Fibroblast of the aortic adventitia (primary cell): ENCODE data around the gene SPRY4. TPM values are rescaled to one million over a fixed set of nuclear protein-coding genes. Genes with fewer than 3 reads are reported as not detected.

Experiments used
- DNase-seq: peaks from one replicate; pipeline ENCODE4 v3.0.0-alpha.2; 2010; ENCODE audit warnings: low read depth
- H3K4me3 ChIP-seq: 2 replicates; pipeline ENCODE4 v1.5.1; 2011; ENCODE audit warnings: low read depth, mild to moderate bottlenecking, control low read depth, low read length, moderate library complexity
- small RNA-seq: library from RNA; depleted of rRNA; stranded (forward); fragments of <200 nt; gene quantifications from one replicate; pipeline ENCODE3, GENCODE V24; 2012
- total RNA-seq: library from RNA; depleted of rRNA; stranded (reverse); fragments of >200 nt; gene quantifications from 2 replicates; pipeline ENCODE4 v1.2.3, GENCODE V29; 2012; ENCODE audit warnings: low replicate concordance
- TF ChIP-seq, protein P1 (sequence below): IDR thresholded peaks from 2 replicates; pipeline ENCODE4 v1.5.1; 2011; ENCODE audit warnings: mild to moderate bottlenecking, low read length, control low read depth, inconsistent platforms; ENCODE audit not compliant: insufficient read depth

SPRY4 gene
- total RNA-seq, 1 donor, result 13.9 TPM

DNA sequence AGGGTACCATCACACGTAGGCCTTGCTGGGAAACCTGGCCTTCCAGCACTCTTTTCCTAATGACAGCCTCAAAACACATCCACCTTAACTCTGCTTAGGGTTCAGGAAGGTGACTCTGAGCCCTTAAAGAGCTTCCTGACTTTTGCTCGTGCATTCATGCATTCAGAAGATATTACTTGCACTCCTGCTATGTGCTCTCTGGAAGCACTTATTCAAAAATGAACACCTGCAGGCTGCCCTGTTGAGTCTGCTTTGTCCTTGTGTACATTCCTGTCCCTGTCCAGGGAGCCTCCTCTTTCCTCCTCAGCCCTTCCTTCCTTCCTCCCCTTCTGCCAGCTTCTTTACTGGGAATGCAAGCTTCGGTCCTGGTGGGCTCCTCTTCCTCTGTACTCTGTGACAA, 61.5 kb downstream of the SPRY4 start:
- TF ChIP-seq, protein P1, sequence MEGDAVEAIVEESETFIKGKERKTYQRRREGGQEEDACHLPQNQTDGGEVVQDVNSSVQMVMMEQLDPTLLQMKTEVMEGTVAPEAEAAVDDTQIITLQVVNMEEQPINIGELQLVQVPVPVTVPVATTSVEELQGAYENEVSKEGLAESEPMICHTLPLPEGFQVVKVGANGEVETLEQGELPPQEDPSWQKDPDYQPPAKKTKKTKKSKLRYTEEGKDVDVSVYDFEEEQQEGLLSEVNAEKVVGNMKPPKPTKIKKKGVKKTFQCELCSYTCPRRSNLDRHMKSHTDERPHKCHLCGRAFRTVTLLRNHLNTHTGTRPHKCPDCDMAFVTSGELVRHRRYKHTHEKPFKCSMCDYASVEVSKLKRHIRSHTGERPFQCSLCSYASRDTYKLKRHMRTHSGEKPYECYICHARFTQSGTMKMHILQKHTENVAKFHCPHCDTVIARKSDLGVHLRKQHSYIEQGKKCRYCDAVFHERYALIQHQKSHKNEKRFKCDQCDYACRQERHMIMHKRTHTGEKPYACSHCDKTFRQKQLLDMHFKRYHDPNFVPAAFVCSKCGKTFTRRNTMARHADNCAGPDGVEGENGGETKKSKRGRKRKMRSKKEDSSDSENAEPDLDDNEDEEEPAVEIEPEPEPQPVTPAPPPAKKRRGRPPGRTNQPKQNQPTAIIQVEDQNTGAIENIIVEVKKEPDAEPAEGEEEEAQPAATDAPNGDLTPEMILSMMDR, result no peak
- no peak overlapping the region for H3K4me3 ChIP-seq
- no peak for DNase-seq

GRCh38 chr5:142262683-142263082, 62.1 kb downstream of the SPRY4 start:
- H3K4me3 ChIP-seq, result no peak overlapping the region
- no peak for DNase-seq
- TF ChIP-seq, protein P1, result no peak

Small RNA genes within 50 kb of the gene (small RNA-seq; reads per million reads assigned to genes)
- gene RF02038 (not detected), gene RF02039 (not detected)

Other genes starting within 250 kb of the SPRY4 start
- 36.3 and 71.4 TPM in 2 replicates for gene NDFIP1, start 216.2 kb downstream of the SPRY4 start, total RNA-seq